Endothelial cell of umbilical vein (primary cell): ENCODE results near the gene TEX22. TPM values are rescaled to one million over a fixed set of nuclear protein-coding genes. Genes with fewer than 3 reads are reported as not detected.

Experiments used
- BruUV-seq: library from RNA; stranded (reverse); fragments of 400-500 nt; replicated peaks from 2 replicates; lab custom pipeline; 2021; lab: Mats Ljungman, UMichigan
- CTCF ChIA-PET: fragments of 300-600, 350-600 bp; sonication (Branson Sonifier 250); formaldehyde crosslinking; loops from one replicate; lab custom pipeline; 2021; ENCODE audit warnings: antibody characterized with exemption, inconsistent platforms; lab: Charles Lee
- POLR2A ChIA-PET: fragments of 300-600, 350-600 bp; sonication (Branson Sonifier 250); formaldehyde crosslinking; loops from one replicate; lab custom pipeline; 2021; ENCODE audit warnings: antibody characterized with exemption, inconsistent platforms; lab: Charles Lee
- DNase-seq: peaks from one replicate; pipeline ENCODE4 v3.0.0-alpha.2; 2011; ENCODE audit warnings: low read depth, low spot score
- FAIRE-seq: peaks from 2 replicates; lab custom pipeline; 2011; peaks lifted over from hg19 to GRCh38; lab: Jason Lieb, UNC
- H2AFZ ChIP-seq: 2 replicates; pipeline ENCODE4 v1.6.0; 2012; ENCODE audit warnings: low read depth, low read length, control low read depth, inconsistent platforms
- H3K27ac ChIP-seq: 2 replicates; pipeline ENCODE4 v1.5.1; 2011; ENCODE audit warnings: low read depth, mild to moderate bottlenecking, control low read depth, low read length, moderate library complexity; ENCODE audit not compliant: insufficient read depth
- H3K27me3 ChIP-seq, 2 experiments: 2 replicates each; pipeline versions ENCODE4 v1.6.0 to v1.6.1; 2011; ENCODE audit warnings: low read length in 2 of 2, mixed read lengths in 1 of 2; ENCODE audit not compliant: control insufficient read depth in 2 of 2, insufficient read depth in 2 of 2
- H3K36me3 ChIP-seq, 2 experiments: 2 replicates in 1 of 2; 3 replicates in 1 of 2; pipeline ENCODE4 v1.5.1; 2011; ENCODE audit warnings: low read length in 2 of 2, mild to moderate bottlenecking in 1 of 2, moderate library complexity in 1 of 2; ENCODE audit not compliant: control insufficient read depth in 2 of 2, insufficient read depth in 2 of 2; ENCODE audit errors: extremely low read depth in 1 of 2
- H3K4me1 ChIP-seq: 3 replicates; pipeline ENCODE4 v1.5.1; 2011; ENCODE audit warnings: mild to moderate bottlenecking, low read length; ENCODE audit not compliant: control insufficient read depth, insufficient read depth; ENCODE audit errors: extremely low read depth
- H3K4me2 ChIP-seq: 2 replicates; pipeline ENCODE4 v1.6.1; 2011; ENCODE audit warnings: low read length, control low read depth, mixed read lengths; ENCODE audit not compliant: insufficient read depth
- H3K4me3 ChIP-seq, 3 experiments: fragments of 200-600 bp in 1 of 3; sonication (generic), shearing (Covaris generic) in 1 of 3; replicated peaks in 1 of 3; 2 replicates each; pipeline ENCODE4 v1.5.1; 2011 to 2016; ENCODE audit warnings: control low read depth in 3 of 3, low read length in 3 of 3, mild to moderate bottlenecking in 2 of 3, inconsistent platforms in 1 of 3, low read depth in 1 of 3, moderate library complexity in 1 of 3; ENCODE audit not compliant: insufficient read depth in 1 of 3
- H3K79me2 ChIP-seq: 2 replicates; pipeline ENCODE4 v1.6.0; 2012; ENCODE audit warnings: low read length, inconsistent platforms; ENCODE audit not compliant: control insufficient read depth, insufficient read depth
- H3K9ac ChIP-seq: replicated peaks from 2 replicates; pipeline ENCODE3; 2011; ENCODE audit warnings: low read length, control low read depth; ENCODE audit not compliant: insufficient read depth; ENCODE audit errors: extremely low read depth
- H3K9me1 ChIP-seq: replicated peaks from 3 replicates; pipeline ENCODE4 v1.6.0; 2011; ENCODE audit warnings: mild to moderate bottlenecking, low read length; ENCODE audit not compliant: control insufficient read depth, insufficient read depth; ENCODE audit errors: extremely low read depth
- H3K9me3 ChIP-seq: replicated peaks from 2 replicates; pipeline ENCODE4 v1.5.1; 2012; ENCODE audit warnings: low read length, inconsistent platforms; ENCODE audit not compliant: control insufficient read depth, insufficient read depth
- H4K20me1 ChIP-seq: replicated peaks from 2 replicates; pipeline ENCODE3; 2011; ENCODE audit warnings: mild to moderate bottlenecking, low read length; ENCODE audit not compliant: control insufficient read depth, insufficient read depth; ENCODE audit errors: extremely low read depth
- EZH2 ChIP-seq: IDR thresholded peaks from 2 replicates; pipeline ENCODE4 v1.6.1; 2012; ENCODE audit warnings: borderline replicate concordance, low read depth, mild to moderate bottlenecking, moderate library complexity, low read length, inconsistent platforms; ENCODE audit not compliant: severe bottlenecking
- FOS ChIP-seq: IDR thresholded peaks from 2 replicates; pipeline ENCODE4 v1.6.1; 2011; ENCODE audit warnings: mild to moderate bottlenecking, low read length, moderate library complexity, borderline replicate concordance; ENCODE audit not compliant: insufficient read depth
- GATA2 ChIP-seq: IDR thresholded peaks from 2 replicates; pipeline ENCODE4 v1.7.0; 2011; ENCODE audit warnings: low read depth, mild to moderate bottlenecking, moderate library complexity, mixed read lengths, low read length; ENCODE audit not compliant: insufficient read length, insufficient read depth
- JUN ChIP-seq: IDR thresholded peaks from 2 replicates; pipeline ENCODE4 v1.6.1; 2011; ENCODE audit warnings: borderline replicate concordance, low read depth; ENCODE audit not compliant: insufficient read length, insufficient read depth
- MYC ChIP-seq: IDR thresholded peaks from one replicate; pipeline ENCODE4 v1.6.1; 2011; ENCODE audit warnings: mild to moderate bottlenecking, low read depth, low read length
- POLR2A ChIP-seq: IDR thresholded peaks from 2 replicates; pipeline ENCODE4 v1.6.1; 2012; ENCODE audit warnings: low read depth, mild to moderate bottlenecking, control low read depth, low read length
- POLR2AphosphoS5 ChIP-seq: IDR thresholded peaks from 2 replicates; pipeline ENCODE4 v1.6.1; 2012; ENCODE audit warnings: low read depth, mild to moderate bottlenecking, control low read depth, low read length, moderate library complexity; ENCODE audit not compliant: insufficient read depth
- dilution Hi-C: fragments of 300-500 bp; cut with MboI; formaldehyde crosslinking; loops from one replicate; pipeline ENCODE4 v1.15.0; 2019; ENCODE audit warnings: low sequenced_read_pairs; ENCODE audit not compliant: extremely low pct_ligation_motif_present
- intact Hi-C: fragments of 100-400 bp; cut with micrococcal nuclease; formaldehyde crosslinking; loops from one replicate; pipeline ENCODE4 v1.10.0; 2022
- polyA plus RNA-seq, 4 experiments: library from polyadenylated mRNA; depleted of rRNA in 3 of 4; stranded (reverse) in 3 of 4; unstranded in 1 of 4; fragments of >200 nt; gene quantifications; 2 replicates each; pipeline versions ENCODE4 v1.2.1 to v1.2.3, GENCODE V29; 2011 to 2012; ENCODE audit warnings: missing spikeins in 1 of 4
- total RNA-seq: library from RNA; stranded (reverse); gene quantifications from 2 replicates; pipeline ENCODE4 v1.2.3, GENCODE V29; 2021
- TF ChIP-seq, protein P1 (sequence below), 2 donors: IDR thresholded peaks; 1 replicate in 1 of 2; 2 replicates in 1 of 2; pipeline ENCODE4 v1.5.1; 2011; ENCODE audit warnings: low read length in 2 of 2, mild to moderate bottlenecking in 2 of 2, moderate library complexity in 2 of 2, control low read depth in 1 of 2, inconsistent platforms in 1 of 2, low read depth in 1 of 2; ENCODE audit not compliant: insufficient read depth in 1 of 2; ENCODE audit errors: extremely low read depth in 1 of 2
- TF ChIP-seq, protein P2 (sequence below): IDR thresholded peaks from 2 replicates; pipeline ENCODE4 v1.6.1; 2011; ENCODE audit not compliant: insufficient read depth, insufficient read length

Gene TEX22
- total and polyA plus RNA-seq, 2 donors (not counting 3 experiments of a cell fraction or from before 2014, with no cell fraction given): 0.06 to 1.1 TPM

DNA sequence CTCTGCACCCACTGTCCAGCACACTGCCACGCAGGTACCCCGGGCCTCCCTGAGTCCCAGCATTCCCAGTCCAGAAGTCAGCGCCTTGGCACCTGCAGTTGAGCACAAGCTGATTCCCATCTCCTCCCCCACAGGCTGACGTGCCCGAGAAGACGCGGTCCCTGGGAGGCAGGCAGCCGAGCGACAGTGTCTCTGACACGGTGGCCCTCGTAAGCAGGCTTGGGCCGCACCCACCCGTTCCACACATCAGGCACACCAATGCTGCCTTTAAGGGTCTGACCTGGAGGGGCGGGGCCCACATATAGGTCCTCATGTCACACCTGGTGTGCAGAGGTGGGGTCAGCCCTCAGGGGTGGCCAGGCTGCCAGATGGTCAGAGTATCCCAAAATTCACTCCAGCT is 18.4 kb upstream of the TEX22 start:
- intact Hi-C loops (no loop called here), dilution Hi-C loops (no loop called here)
- Histone ChIP-seq H3K27ac (no peak overlapping the region), H3K27me3 (no peaks in the 10 kb centered on the region), H3K9me3 (no peaks in the 10 kb centered on the region), H3K36me3 (peaks cover 0 to 6% of the 10 kb centered on the region in 2 experiments), H4K20me1 (no peaks in the 10 kb centered on the region), H3K9me1 (no peaks in the 10 kb centered on the region), H3K4me1 (peaks cover 10% of the 10 kb centered on the region), H3K9ac (no peak overlapping the region), H2AFZ (no peak overlapping the region), H3K4me3 (no peak overlapping the region), H3K4me2 (no peak overlapping the region), H3K79me2 (no peaks in the 10 kb centered on the region)
- TF ChIP-seq GATA2 (no peak), EZH2 (no peak), JUN (no peak), POLR2A (no peak)
- TF ChIP-seq, protein P1, sequence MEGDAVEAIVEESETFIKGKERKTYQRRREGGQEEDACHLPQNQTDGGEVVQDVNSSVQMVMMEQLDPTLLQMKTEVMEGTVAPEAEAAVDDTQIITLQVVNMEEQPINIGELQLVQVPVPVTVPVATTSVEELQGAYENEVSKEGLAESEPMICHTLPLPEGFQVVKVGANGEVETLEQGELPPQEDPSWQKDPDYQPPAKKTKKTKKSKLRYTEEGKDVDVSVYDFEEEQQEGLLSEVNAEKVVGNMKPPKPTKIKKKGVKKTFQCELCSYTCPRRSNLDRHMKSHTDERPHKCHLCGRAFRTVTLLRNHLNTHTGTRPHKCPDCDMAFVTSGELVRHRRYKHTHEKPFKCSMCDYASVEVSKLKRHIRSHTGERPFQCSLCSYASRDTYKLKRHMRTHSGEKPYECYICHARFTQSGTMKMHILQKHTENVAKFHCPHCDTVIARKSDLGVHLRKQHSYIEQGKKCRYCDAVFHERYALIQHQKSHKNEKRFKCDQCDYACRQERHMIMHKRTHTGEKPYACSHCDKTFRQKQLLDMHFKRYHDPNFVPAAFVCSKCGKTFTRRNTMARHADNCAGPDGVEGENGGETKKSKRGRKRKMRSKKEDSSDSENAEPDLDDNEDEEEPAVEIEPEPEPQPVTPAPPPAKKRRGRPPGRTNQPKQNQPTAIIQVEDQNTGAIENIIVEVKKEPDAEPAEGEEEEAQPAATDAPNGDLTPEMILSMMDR (IDR thresholded peaks at IDR 0.05; ENCODE audit: extremely low read depth in 1 of 2, insufficient read depth in 1 of 2, low read depth in 1 of 2, low read length in 2 of 2): no peak
- DNase-seq (no peak), FAIRE-seq (no peak)
- ChIA-PET POLR2A (no interaction called here), CTCF (interaction anchor here (1.1 kb wide), 1 partner anchor 9 kb away, joined by 6 read pairs; no protein-coding TSS in a partner anchor)
- no TSS peak for BruUV-seq

DNA sequence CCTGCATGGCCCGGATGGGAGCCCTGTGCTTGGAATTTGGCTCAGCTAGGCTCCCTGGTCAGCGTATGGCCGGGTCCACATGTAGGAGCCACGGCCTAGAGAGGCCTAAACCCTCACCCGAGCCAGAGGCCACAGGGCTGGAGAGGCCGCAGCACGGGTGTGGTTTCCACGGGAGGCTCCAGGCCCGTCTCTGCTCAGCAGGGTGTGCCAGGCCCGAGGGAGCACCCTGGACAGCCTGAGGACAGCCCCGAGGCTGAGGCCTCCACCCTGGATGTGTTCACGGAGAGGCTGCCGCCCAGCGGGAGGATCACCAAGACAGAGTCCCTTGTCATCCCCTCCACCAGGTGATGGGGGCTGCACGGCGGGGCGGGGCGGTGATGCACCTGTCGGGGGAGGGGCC is 17.6 kb upstream of the TEX22 start:
- intact Hi-C loops: no loop called here
- Histone ChIP-seq H3K4me1 (peaks cover 6% of the 10 kb centered on the region), H3K9me3 (no peaks in the 10 kb centered on the region), H3K9ac (no peak overlapping the region), H2AFZ (no peak overlapping the region), H3K9me1 (no peaks in the 10 kb centered on the region), H3K27ac (no peak overlapping the region), H3K4me3 (no peak overlapping the region), H4K20me1 (no peaks in the 10 kb centered on the region), H3K36me3 (peaks cover 0 to 6% of the 10 kb centered on the region in 2 experiments), H3K79me2 (no peaks in the 10 kb centered on the region), H3K4me2 (no peak overlapping the region), H3K27me3 (no peaks in the 10 kb centered on the region)
- no peak for TF ChIP-seq GATA2
- TF ChIP-seq, protein P2, sequence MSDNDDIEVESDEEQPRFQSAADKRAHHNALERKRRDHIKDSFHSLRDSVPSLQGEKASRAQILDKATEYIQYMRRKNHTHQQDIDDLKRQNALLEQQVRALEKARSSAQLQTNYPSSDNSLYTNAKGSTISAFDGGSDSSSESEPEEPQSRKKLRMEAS: no peak
- no peak for TF ChIP-seq POLR2A
- no peak for TF ChIP-seq POLR2AphosphoS5
- TF ChIP-seq, protein P1 (IDR thresholded peaks at IDR 0.05; ENCODE audit: extremely low read depth in 1 of 2, insufficient read depth in 1 of 2, low read depth in 1 of 2, low read length in 2 of 2): no peak
- no peak for TF ChIP-seq FOS
- no peak for TF ChIP-seq MYC
- TF ChIP-seq EZH2: no peak
- no peak for TF ChIP-seq JUN
- DNase-seq (no peak), FAIRE-seq (no peak)
- dilution Hi-C loops: no loop called here
- no TSS peak for BruUV-seq
- CTCF ChIA-PET: no interaction called here
- POLR2A ChIA-PET: no interaction called here
